Stimulated activated CD4-positive, alpha-beta T cell treated with anti-CD3 and anti-CD28 coated beads, Interleukin-2, amount 100 ng/mL, for 4 hours (primary cell): ENCODE results near the gene LAMB4.

Experiments used
- DNase-seq: peaks from one replicate; pipeline ENCODE4 v3.0.0-alpha.2; 2020; ENCODE audit warnings: low read depth

Gene LAMB4

GRCh38 chr7:108130261-108130660 lies at the start of gene LAMB4:
LAMB4 (minus strand) TSS chr7:108130361; CDS start chr7:108123164, 7,197 bp downstream.
- DNase-seq: no peak

GRCh38 chr7:108178398-108178797 lies 48.2 kb upstream of the LAMB4 start:
- no peak for DNase-seq

- no peak for DNase-seq
Observed at GRCh38 chr7:108171164-108171563, 41.0 kb upstream of the LAMB4 start.

- DNase-seq: no peak
Observed at GRCh38 chr7:108170251-108170650, 40.1 kb upstream of the LAMB4 start.

- no peak for DNase-seq
Observed at GRCh38 chr7:108167460-108167859, 37.3 kb upstream of the LAMB4 start.

GRCh38 chr7:108166687-108167086 lies 36.5 kb upstream of the LAMB4 start:
- DNase-seq: no peak

GRCh38 chr7:108165723-108166122 lies 35.6 kb upstream of the LAMB4 start:
- DNase-seq: no peak

- no peak for DNase-seq
Observed at GRCh38 chr7:108164946-108165345, 34.8 kb upstream of the LAMB4 start.

GRCh38 chr7:108164342-108164741 lies 34.2 kb upstream of the LAMB4 start:
- DNase-seq: no peak

- no peak for DNase-seq
Observed at GRCh38 chr7:108158776-108159175, 28.6 kb upstream of the LAMB4 start.

GRCh38 chr7:108157606-108158335 lies 27.6 kb upstream of the LAMB4 start:
- no peak for DNase-seq

- DNase-seq: no peak
Observed at GRCh38 chr7:108156897-108157605, 26.9 kb upstream of the LAMB4 start.

GRCh38 chr7:108152198-108152597 lies 22.0 kb upstream of the LAMB4 start:
- DNase-seq: no peak

- DNase-seq: no peak
Observed at GRCh38 chr7:108149908-108150307, 19.7 kb upstream of the LAMB4 start.

- no peak for DNase-seq
Observed at GRCh38 chr7:108149119-108149518, 19.0 kb upstream of the LAMB4 start.

GRCh38 chr7:108147031-108147563 lies 16.9 kb upstream of the LAMB4 start:
- no peak for DNase-seq

GRCh38 chr7:108146070-108146842 lies 16.1 kb upstream of the LAMB4 start:
- no peak for DNase-seq

- DNase-seq: no peak
Observed at GRCh38 chr7:108145401-108145800, 15.2 kb upstream of the LAMB4 start.

- no peak for DNase-seq
Observed at GRCh38 chr7:108144931-108145330, 14.8 kb upstream of the LAMB4 start.

GRCh38 chr7:108143658-108144420 lies 13.7 kb upstream of the LAMB4 start:
- DNase-seq: no peak

- no peak for DNase-seq
Observed at GRCh38 chr7:108142675-108143259, 12.6 kb upstream of the LAMB4 start.
